Naive thymus-derived CD4-positive, alpha-beta T cell (primary cell): ENCODE results near the gene POLDIP3. TPM values are rescaled to one million over a fixed set of nuclear protein-coding genes. Genes with fewer than 3 reads are reported as not detected.
"Not testable (repeated sequence)": the region's sequence is repeated elsewhere in the genome, so short reads cannot be mapped to it uniquely, and the experiment has no call there.

Experiments
- ATAC-seq: fragments of 150-1000 bp; cut with Tn5 transposase; 2 replicates; pipeline ENCODE4 v1.10.0; 2021; ENCODE audit warnings: mild to moderate bottlenecking, moderate library complexity
- CTCF ChIA-PET: fragments of 350-600 bp; sonication (Branson Sonifier 250); formaldehyde crosslinking; loops from one replicate; lab custom pipeline; 2021; ENCODE audit warnings: antibody characterized with exemption; lab: Charles Lee
- POLR2A ChIA-PET: fragments of 350-600 bp; sonication (Branson Sonifier 250); formaldehyde crosslinking; loops from one replicate; lab custom pipeline; 2021; ENCODE audit warnings: antibody characterized with exemption, inconsistent platforms; lab: Charles Lee
- DNase-seq, 9 donors: peaks; one replicate each; pipeline versions ENCODE4 v3.0.0 to v3.0.0-alpha.2; 2020 to 2022; ENCODE audit warnings: mixed read lengths in 1 of 9
- H3K27ac ChIP-seq: one replicate; pipeline ENCODE4 v1.7.0; 2013; ENCODE audit warnings: mild to moderate bottlenecking, low read depth, low read length, moderate library complexity
- H3K27me3 ChIP-seq, 2 donors: one replicate each; pipeline ENCODE4 v1.7.0; 2013; ENCODE audit warnings: low read length in 2 of 2, mild to moderate bottlenecking in 2 of 2, moderate library complexity in 2 of 2; ENCODE audit not compliant: control insufficient read depth in 2 of 2, insufficient read depth in 2 of 2
- H3K36me3 ChIP-seq, 3 experiments: 1 replicate in 2 of 3; 2 replicates in 1 of 3; pipeline ENCODE4 v1.7.0; 2013; ENCODE audit warnings: low read length in 3 of 3, mild to moderate bottlenecking in 3 of 3, moderate library complexity in 1 of 3; ENCODE audit not compliant: insufficient read depth in 3 of 3, control insufficient read depth in 2 of 3
- H3K4me1 ChIP-seq, 2 donors: one replicate each; pipeline ENCODE4 v1.7.0; 2013; ENCODE audit warnings: low read length in 2 of 2, mild to moderate bottlenecking in 2 of 2, moderate library complexity in 1 of 2; ENCODE audit not compliant: control insufficient read depth in 2 of 2, insufficient read depth in 2 of 2
- H3K4me3 ChIP-seq: 2 replicates; pipeline ENCODE4 v1.7.0; 2013; ENCODE audit warnings: mild to moderate bottlenecking, low read length
- H3K9me3 ChIP-seq, 3 experiments: 1 replicate in 2 of 3; 2 replicates in 1 of 3; pipeline ENCODE4 v1.7.0; 2013; ENCODE audit warnings: low read length in 3 of 3; ENCODE audit not compliant: control insufficient read depth in 2 of 3
- H3K27ac Mint-ChIP-seq, 9 donors: one replicate each; pipeline ENCODE4 v1.8.0; 2020 to 2022; ENCODE audit warnings: mixed read lengths in 9 of 9, mild to moderate bottlenecking in 8 of 9, moderate library complexity in 5 of 9, inconsistent platforms in 2 of 9
- H3K27me3 Mint-ChIP-seq, 5 donors: one replicate each; pipeline ENCODE4 v1.8.0; 2021 to 2022; ENCODE audit warnings: mixed read lengths in 5 of 5, mild to moderate bottlenecking in 1 of 5
- H3K36me3 Mint-ChIP-seq, 5 donors: one replicate each; pipeline ENCODE4 v1.8.0; 2020 to 2022; ENCODE audit warnings: mixed read lengths in 5 of 5, mild to moderate bottlenecking in 3 of 5, inconsistent platforms in 1 of 5
- H3K4me1 Mint-ChIP-seq, 7 donors: one replicate each; pipeline ENCODE4 v1.8.0; 2020 to 2022; ENCODE audit warnings: mixed read lengths in 7 of 7, mild to moderate bottlenecking in 3 of 7, inconsistent platforms in 1 of 7
- H3K4me3 Mint-ChIP-seq, 10 donors: one replicate each; pipeline ENCODE4 v1.8.0; 2020 to 2022; ENCODE audit warnings: mild to moderate bottlenecking in 10 of 10, mixed read lengths in 10 of 10, moderate library complexity in 6 of 10, inconsistent platforms in 2 of 10
- H3K9me3 Mint-ChIP-seq, 11 donors: one replicate each; pipeline ENCODE4 v1.8.0; 2020 to 2022; ENCODE audit warnings: mixed read lengths in 11 of 11, mild to moderate bottlenecking in 4 of 11, inconsistent platforms in 1 of 11, moderate library complexity in 1 of 11
- intact Hi-C, 2 donors: fragments of 100-400 bp; cut with micrococcal nuclease; formaldehyde crosslinking; loops; one replicate each; pipeline ENCODE4 v1.15.1; 2023
- polyA plus RNA-seq, 2 donors: library from polyadenylated mRNA; unstranded; fragments of 300-500 nt; fragmentation: Illumina TruSeq; gene quantifications; one replicate each; pipeline ENCODE4 v1.2.3, GENCODE V29; 2021
- total RNA-seq, 6 experiments: library from RNA in 5 of 6; stranded (reverse) in 5 of 6; gene quantifications; 1 replicate in 5 of 6; 2 replicates in 1 of 6; pipeline ENCODE4 v1.2.3 and lab custom pipeline; 2021 to 2026

The POLDIP3 gene
- total and polyA plus RNA-seq, 7 experiments from 2014 or later, result 60.7 to 109 (median 75.2) TPM

- Mint-ChIP-seq H3K27me3 (no peaks in the 10 kb centered on the region), H3K36me3 (peaks cover 0 to 18% (median 9%) of the 10 kb centered on the region in 5 donors), H3K4me1 (peaks cover 42 to 94% (median 70%) of the 10 kb centered on the region in 7 donors), H3K27ac (peak overlapping the region in 1 of 9 donors; percentile 64), H3K9me3 (peaks cover 0 to 1% (median 0%) of the 10 kb centered on the region in 11 donors), H3K4me3 (peak overlapping the region in 3 of 10 donors; percentile 17 to 74 (median 19))
- Histone ChIP-seq H3K36me3 (peaks cover 0 to 38% (median 3%) of the 10 kb centered on the region in 3 experiments), H3K27ac (no peak overlapping the region), H3K4me1 (peaks cover 37 to 44% of the 10 kb centered on the region in 2 donors), H3K9me3 (no peaks in the 10 kb centered on the region), H3K27me3 (no peaks in the 10 kb centered on the region), H3K4me3 (no peak overlapping the region)
- CTCF ChIA-PET, result interaction anchor here (1.6 kb wide), 1 partner anchor 9 kb away, joined by 3 read pairs; no protein-coding TSS in a partner anchor
- intact Hi-C loops, result no loop called here
- POLR2A ChIA-PET, result interaction anchor here (0.9 kb wide), 1 partner anchor 13 kb away, joined by 3 read pairs; no protein-coding TSS in a partner anchor
- DNase-seq, result no peak
- no peak for ATAC-seq
Measured at GRCh38 chr22:42608823-42609361, 5.8 kb downstream of the POLDIP3 start.

- Histone ChIP-seq H3K27me3 (no peaks in the 10 kb centered on the region), H3K27ac (no peak overlapping the region), H3K9me3 (no peaks in the 10 kb centered on the region), H3K4me1 (peaks cover 31 to 38% of the 10 kb centered on the region in 2 donors), H3K4me3 (no peak overlapping the region), H3K36me3 (peaks cover 0 to 41% (median 3%) of the 10 kb centered on the region in 3 experiments)
- H3K36me3 Mint-ChIP-seq, result peaks cover 0 to 17% (median 12%) of the 10 kb centered on the region in 5 donors
- H3K9me3 Mint-ChIP-seq, result peaks cover 0 to 1% (median 0%) of the 10 kb centered on the region in 11 donors
- peaks cover 41 to 94% (median 71%) of the 10 kb centered on the region in 7 donors for H3K4me1 Mint-ChIP-seq
- H3K4me3 Mint-ChIP-seq, result peak overlapping the region in 4 of 10 donors; percentile 9 to 53 (median 27)
- POLR2A ChIA-PET, result interaction anchor here (0.9 kb wide), 1 partner anchor 12 kb away, joined by 3 read pairs; no protein-coding TSS in a partner anchor
- no peaks in the 10 kb centered on the region for H3K27me3 Mint-ChIP-seq
- DNase-seq, result no peak
- ATAC-seq, result no peak
- H3K27ac Mint-ChIP-seq, result peak overlapping the region in 1 of 9 donors; percentile 64
- intact Hi-C loops, result no loop called here
- CTCF ChIA-PET, result interaction anchor here (1.6 kb wide), 1 partner anchor 10 kb away, joined by 3 read pairs; no protein-coding TSS in a partner anchor
Measured at GRCh38 chr22:42608136-42608822, 6.4 kb downstream of the POLDIP3 start.

GRCh38 chr22:42607641-42608040 lies 7.0 kb downstream of the POLDIP3 start:
- DNase-seq, H3K9me3 ChIP-seq, ATAC-seq, H3K27ac ChIP-seq, H3K4me3 ChIP-seq, intact Hi-C loops, H3K27me3 Mint-ChIP-seq, H3K4me3 Mint-ChIP-seq, H3K27ac Mint-ChIP-seq, POLR2A ChIA-PET, CTCF ChIA-PET, H3K27me3 ChIP-seq, H3K9me3 Mint-ChIP-seq: not testable (repeated sequence)
- Mint-ChIP-seq H3K4me1 (peaks cover 35 to 94% (median 71%) of the 10 kb centered on the region in 7 donors), H3K36me3 (peaks cover 0 to 18% (median 11%) of the 10 kb centered on the region in 5 donors)
- peaks cover 25 to 31% of the 10 kb centered on the region in 2 donors for H3K4me1 ChIP-seq
- peaks cover 3 to 48% (median 4%) of the 10 kb centered on the region in 3 experiments for H3K36me3 ChIP-seq

- Mint-ChIP-seq H3K9me3 (no peaks in the 10 kb centered on the region), H3K36me3 (peaks cover 4 to 34% (median 16%) of the 10 kb centered on the region in 5 donors), H3K27me3 (no peaks in the 10 kb centered on the region), H3K4me3 (peak overlapping the region in 1 of 10 donors; percentile 53), H3K4me1 (peaks cover 13 to 71% (median 45%) of the 10 kb centered on the region in 7 donors), H3K27ac (peak overlapping the region in 3 of 9 donors; percentile 32 to 57 (median 45))
- peaks cover 16 to 66% (median 18%) of the 10 kb centered on the region in 3 experiments for H3K36me3 ChIP-seq
- H3K27me3 ChIP-seq, result no peaks in the 10 kb centered on the region
- H3K4me3 ChIP-seq, result no peak overlapping the region
- intact Hi-C loops, result no loop called here
- ChIA-PET CTCF (no interaction called here), POLR2A (interaction anchor here (1.0 kb wide), 1 partner anchor 10 kb away, joined by 3 read pairs; the partner anchor contains the start of gene POLDIP3)
- H3K27ac ChIP-seq, result no peak overlapping the region
- ATAC-seq (no peak), DNase-seq (no peak)
- peaks cover 3 to 9% of the 10 kb centered on the region in 2 donors for H3K4me1 ChIP-seq
- H3K9me3 ChIP-seq, result no peaks in the 10 kb centered on the region
Measured at GRCh38 chr22:42604403-42604802, 10.3 kb downstream of the POLDIP3 start.

- Histone ChIP-seq H3K36me3 (peaks cover 23 to 74% (median 28%) of the 10 kb centered on the region in 3 experiments), H3K27me3 (no peaks in the 10 kb centered on the region), H3K9me3 (no peaks in the 10 kb centered on the region), H3K4me3 (no peak overlapping the region), H3K27ac (no peak overlapping the region), H3K4me1 (peaks cover 0 to 3% of the 10 kb centered on the region in 2 donors)
- Mint-ChIP-seq H3K4me1 (peaks cover 8 to 61% (median 39%) of the 10 kb centered on the region in 7 donors), H3K9me3 (no peaks in the 10 kb centered on the region), H3K27me3 (no peaks in the 10 kb centered on the region), H3K4me3 (peak overlapping the region in 1 of 10 donors; percentile 19), H3K27ac (peak overlapping the region in 3 of 9 donors; percentile 13 to 76 (median 52)), H3K36me3 (peaks cover 4 to 36% (median 17%) of the 10 kb centered on the region in 5 donors)
- ATAC-seq (no peak), DNase-seq (no peak)
- CTCF ChIA-PET, result no interaction called here
- intact Hi-C loops, result no loop called here
- POLR2A ChIA-PET, result interaction anchor here (1.0 kb wide), 1 partner anchor 11 kb away, joined by 3 read pairs; the partner anchor contains the start of gene POLDIP3
Measured at GRCh38 chr22:42603427-42603826, 11.3 kb downstream of the POLDIP3 start.

GRCh38 chr22:42602470-42602869 lies 12.2 kb downstream of the POLDIP3 start:
- H3K4me3 Mint-ChIP-seq, result no peak overlapping the region
- DNase-seq (no peak), ATAC-seq (no peak)
- Histone ChIP-seq H3K4me3 (no peak overlapping the region), H3K9me3 (no peaks in the 10 kb centered on the region), H3K4me1 (peaks cover 0 to 3% of the 10 kb centered on the region in 2 donors), H3K36me3 (peaks cover 23 to 76% (median 30%) of the 10 kb centered on the region in 3 experiments), H3K27me3 (no peaks in the 10 kb centered on the region), H3K27ac (no peak overlapping the region)
- intact Hi-C loops, result no loop called here
- CTCF ChIA-PET, result no interaction called here
- peaks cover 8 to 56% (median 36%) of the 10 kb centered on the region in 7 donors for H3K4me1 Mint-ChIP-seq
- no peaks in the 10 kb centered on the region for H3K9me3 Mint-ChIP-seq
- POLR2A ChIA-PET, result no interaction called here
- peak overlapping the region in 1 of 9 donors; percentile 75 for H3K27ac Mint-ChIP-seq
- no peaks in the 10 kb centered on the region for H3K27me3 Mint-ChIP-seq
- H3K36me3 Mint-ChIP-seq, result peaks cover 4 to 36% (median 18%) of the 10 kb centered on the region in 5 donors
